Breast epithelium (tissue), 3 donors: ENCODE results near the gene FTCD.

Experiments
- CTCF ChIP-seq, 3 donors: fragments of 450-650 bp; IDR thresholded peaks; one replicate each; pipeline ENCODE4 v1.5.1; 2016 to 2017; ENCODE audit warnings: antibody characterized with exemption in 3 of 3, mild to moderate bottlenecking in 3 of 3, moderate library complexity in 3 of 3
- POLR2A ChIP-seq: fragments of 450-650 bp; IDR thresholded peaks from one replicate; pipeline ENCODE4 v1.6.1; 2016; ENCODE audit warnings: antibody characterized with exemption, mild to moderate bottlenecking, moderate library complexity
- POLR2AphosphoS5 ChIP-seq, 3 donors: sonication (generic); formaldehyde crosslinking; IDR thresholded peaks; one replicate each; pipeline ENCODE4 v1.6.1; 2017; ENCODE audit warnings: antibody characterized with exemption in 3 of 3

- no peak for TF ChIP-seq POLR2A
- TF ChIP-seq POLR2AphosphoS5 (IDR thresholded peaks at IDR 0.05) = no peak
- TF ChIP-seq CTCF (IDR thresholded peaks at IDR 0.05) = no peak
These were observed 36.2 kb downstream of the FTCD start for GRCh38 chr21:46119144-46119636.
